Measurements from ENCODE around the gene SRMS.
"Not testable (repeated sequence)": the region's sequence is repeated elsewhere in the genome, so short reads cannot be mapped to it uniquely, and the experiment has no call there.

Gene SRMS

DNA sequence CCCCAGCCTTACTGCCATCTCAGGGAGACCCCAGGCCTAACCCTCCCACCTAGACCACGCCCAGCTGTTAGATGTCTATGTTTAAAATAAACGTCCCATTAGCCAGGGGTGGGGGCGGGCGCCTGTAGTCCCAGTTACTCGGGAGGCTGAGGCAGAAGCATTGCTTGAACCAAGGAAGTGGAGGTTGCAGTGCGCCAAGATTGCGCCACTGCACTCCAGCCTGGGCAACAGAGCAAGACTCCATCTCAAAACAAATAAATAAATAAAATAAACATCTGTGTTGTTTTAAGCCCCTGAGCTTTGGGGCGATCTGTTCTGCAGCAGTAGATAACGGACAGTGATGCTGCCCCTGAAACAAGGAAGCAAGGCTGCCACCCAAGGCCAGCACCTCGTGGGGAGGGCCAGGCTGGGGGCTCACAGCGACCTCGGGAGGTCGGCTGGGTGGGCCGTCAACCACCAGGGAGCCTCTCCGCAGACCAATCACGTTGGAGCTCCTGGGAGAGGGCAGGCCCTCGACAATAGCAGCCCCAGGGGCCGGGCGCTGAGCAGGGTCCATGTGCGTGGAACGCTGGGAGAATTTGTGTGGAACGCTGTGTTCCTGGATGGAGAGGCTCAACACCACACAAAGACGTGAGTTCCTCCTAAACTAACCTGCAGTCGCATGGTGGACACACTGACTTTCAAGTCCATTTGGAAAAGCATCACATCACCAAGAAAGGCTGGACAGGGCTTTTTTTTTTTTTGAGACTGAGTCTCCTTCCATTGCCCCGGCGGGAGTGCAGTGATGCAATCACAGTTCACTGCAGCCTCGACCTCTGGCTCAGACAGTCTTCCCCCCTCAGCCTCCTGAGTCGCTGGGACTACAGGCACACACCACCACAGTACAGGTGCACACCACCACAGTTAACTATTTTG is 27.5 kb upstream of the SRMS start:
- no peak for DNase-seq (ENCODE audit: low spot score)
- TF ChIP-seq, protein P1, sequence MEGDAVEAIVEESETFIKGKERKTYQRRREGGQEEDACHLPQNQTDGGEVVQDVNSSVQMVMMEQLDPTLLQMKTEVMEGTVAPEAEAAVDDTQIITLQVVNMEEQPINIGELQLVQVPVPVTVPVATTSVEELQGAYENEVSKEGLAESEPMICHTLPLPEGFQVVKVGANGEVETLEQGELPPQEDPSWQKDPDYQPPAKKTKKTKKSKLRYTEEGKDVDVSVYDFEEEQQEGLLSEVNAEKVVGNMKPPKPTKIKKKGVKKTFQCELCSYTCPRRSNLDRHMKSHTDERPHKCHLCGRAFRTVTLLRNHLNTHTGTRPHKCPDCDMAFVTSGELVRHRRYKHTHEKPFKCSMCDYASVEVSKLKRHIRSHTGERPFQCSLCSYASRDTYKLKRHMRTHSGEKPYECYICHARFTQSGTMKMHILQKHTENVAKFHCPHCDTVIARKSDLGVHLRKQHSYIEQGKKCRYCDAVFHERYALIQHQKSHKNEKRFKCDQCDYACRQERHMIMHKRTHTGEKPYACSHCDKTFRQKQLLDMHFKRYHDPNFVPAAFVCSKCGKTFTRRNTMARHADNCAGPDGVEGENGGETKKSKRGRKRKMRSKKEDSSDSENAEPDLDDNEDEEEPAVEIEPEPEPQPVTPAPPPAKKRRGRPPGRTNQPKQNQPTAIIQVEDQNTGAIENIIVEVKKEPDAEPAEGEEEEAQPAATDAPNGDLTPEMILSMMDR (IDR thresholded peaks at IDR 0.05; ENCODE audit: borderline replicate concordance, control extremely low read depth, extremely low read depth, insufficient read depth, missing control alignments), result no peak
- in situ Hi-C loops (cut with MboI; ENCODE audit: low sequenced_read_pairs, unreplicated experiment), result no loop called here

- peak; percentile 89 for DNase-seq (ENCODE audit: low spot score)
- in situ Hi-C loops (cut with MboI; ENCODE audit: low sequenced_read_pairs, unreplicated experiment), result no loop called here
- TF ChIP-seq, protein P1 (IDR thresholded peaks at IDR 0.05; ENCODE audit: borderline replicate concordance, control extremely low read depth, extremely low read depth, insufficient read depth, missing control alignments), result no peak
Observed at GRCh38 chr20:63574156-63574828, 26.7 kb upstream of the SRMS start, which contains the start of gene HELZ2. Gene HELZ2 (minus strand): TSS chr20:63574239. CDS start chr20:63572385, 1,854 bp downstream.

- in situ Hi-C loops (cut with MboI; ENCODE audit: low sequenced_read_pairs, unreplicated experiment), result no loop called here
- no peak for DNase-seq (ENCODE audit: low spot score)
- TF ChIP-seq, protein P1 (IDR thresholded peaks at IDR 0.05; ENCODE audit: borderline replicate concordance, control extremely low read depth, extremely low read depth, insufficient read depth, missing control alignments), result no peak
Observed at GRCh38 chr20:63573647-63574131, 26.1 kb upstream of the SRMS start.

DNA sequence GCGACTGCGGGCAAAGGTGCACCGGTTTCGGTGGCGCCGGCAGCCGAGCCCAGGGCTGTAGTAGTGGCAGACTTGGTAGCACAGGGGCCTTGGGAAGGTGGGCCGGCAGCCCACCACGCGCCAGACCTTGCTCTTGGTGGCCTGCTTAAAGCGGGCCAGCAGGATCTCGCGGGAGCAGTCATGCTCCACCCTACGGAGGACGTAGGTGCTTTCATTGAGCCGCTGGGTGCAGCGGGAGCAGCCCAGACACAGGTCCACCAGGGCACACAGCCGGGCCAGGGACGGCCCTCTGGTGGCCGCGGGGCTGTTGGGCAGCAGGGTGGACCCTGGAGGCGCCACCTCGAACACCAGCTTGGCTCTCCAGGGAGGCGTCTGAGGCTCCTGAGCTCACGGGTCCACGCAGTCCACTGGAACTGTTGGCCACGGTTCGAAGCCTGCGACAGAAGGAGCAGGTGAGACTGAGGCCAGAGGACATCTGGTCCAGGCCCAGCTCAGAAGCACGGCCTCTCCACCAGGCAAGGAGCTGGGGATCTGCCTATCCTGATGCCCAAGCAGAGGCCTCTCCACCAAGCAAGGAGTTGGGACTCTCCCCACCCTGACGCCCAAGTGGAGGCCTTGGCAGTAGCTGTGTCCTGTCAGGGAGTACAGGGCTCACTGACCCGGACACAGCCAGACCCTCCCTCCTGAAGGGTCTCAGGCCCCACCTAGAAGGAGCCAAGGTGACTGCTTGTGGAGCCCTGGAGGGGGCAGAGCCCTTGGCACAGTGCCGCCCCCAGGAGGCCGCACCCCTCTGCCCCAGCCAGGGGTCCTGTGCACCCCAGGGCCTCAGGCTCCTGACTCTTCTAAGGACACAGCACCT is 25.5 kb upstream of the SRMS start:
- TF ChIP-seq, protein P1 (IDR thresholded peaks at IDR 0.05; ENCODE audit: borderline replicate concordance, control extremely low read depth, extremely low read depth, insufficient read depth, missing control alignments), result no peak
- DNase-seq (ENCODE audit: low spot score), result no peak
- in situ Hi-C loops (cut with MboI; ENCODE audit: low sequenced_read_pairs, unreplicated experiment), result no loop called here

- TF ChIP-seq, protein P1 (IDR thresholded peaks at IDR 0.05; ENCODE audit: borderline replicate concordance, control extremely low read depth, extremely low read depth, insufficient read depth, missing control alignments), result no peak
- in situ Hi-C loops (cut with MboI; ENCODE audit: low sequenced_read_pairs, unreplicated experiment), result no loop called here
Observed at GRCh38 chr20:63572071-63572787, 24.7 kb upstream of the SRMS start.

DNA sequence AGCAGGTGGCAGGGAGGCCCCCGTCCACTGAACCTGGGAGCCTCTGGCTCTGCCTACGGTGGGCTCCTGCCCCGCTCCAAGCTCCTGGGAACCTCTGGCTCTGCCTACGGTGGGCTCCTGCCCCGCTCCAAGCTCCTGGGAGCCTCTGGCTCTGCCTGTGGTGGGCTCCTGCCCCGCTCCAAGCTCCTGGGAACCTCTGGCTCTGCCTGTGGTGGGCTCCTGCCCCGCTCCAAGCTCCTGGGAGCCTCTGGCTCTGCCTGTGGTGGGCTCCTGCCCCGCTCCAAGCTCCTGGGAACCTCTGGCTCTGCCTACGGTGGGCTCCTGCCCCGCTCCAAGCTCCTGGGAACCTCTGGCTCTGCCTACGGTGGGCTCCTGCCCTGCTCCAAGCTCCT is 23.5 kb upstream of the SRMS start:
- DNase-seq (ENCODE audit: low spot score); in situ Hi-C loops (cut with MboI; ENCODE audit: low sequenced_read_pairs, unreplicated experiment): not testable (repeated sequence)

More at GRCh38 chr20:63572071-63572787, 24.7 kb upstream of the SRMS start:
- DNase-seq (ENCODE audit: low spot score), result no peak
